HEK293 (cell line): Measurements from ENCODE around the gene FGF12.

ENCODE experiments used
- BCL11B ChIP-seq: fragments of 450-650 bp; formaldehyde crosslinking; IDR thresholded peaks from 2 replicates; pipeline ENCODE4 v1.5.1; 2016; ENCODE audit warnings: low read depth, missing biosample characterization, missing genetic modification characterization
- SCRT1 ChIP-seq: fragments of 450-650 bp; formaldehyde crosslinking; IDR thresholded peaks from 2 replicates; pipeline ENCODE4 v1.5.1; 2016; ENCODE audit warnings: missing biosample characterization, missing genetic modification characterization, borderline replicate concordance
- ZFP41 ChIP-seq: fragments of 450-650 bp; formaldehyde crosslinking; IDR thresholded peaks from 2 replicates; pipeline ENCODE4 v1.5.1; 2016; ENCODE audit warnings: missing biosample characterization, missing genetic modification characterization, borderline replicate concordance
- ZNF549 ChIP-seq: fragments of 450-650 bp; IDR thresholded peaks from 2 replicates; pipeline ENCODE4 v1.5.1; 2018; ENCODE audit warnings: missing biosample characterization, missing genetic modification characterization, mild to moderate bottlenecking, inconsistent platforms, moderate library complexity
- ZNF660 ChIP-seq: fragments of 450-650 bp; IDR thresholded peaks from 2 replicates; pipeline ENCODE4 v1.5.1; 2018; ENCODE audit warnings: missing biosample characterization, mild to moderate bottlenecking, missing genetic modification characterization
- TF ChIP-seq, protein P1 (sequence below): fragments of 450-650 bp; formaldehyde crosslinking; IDR thresholded peaks from 2 replicates; pipeline ENCODE4 v1.5.1; 2016; ENCODE audit warnings: missing biosample characterization, missing genetic modification characterization
- TF ChIP-seq, protein P2 (sequence below): fragments of 450-650 bp; formaldehyde crosslinking; IDR thresholded peaks from 2 replicates; pipeline ENCODE4 v1.5.1; 2016; ENCODE audit warnings: missing biosample characterization, missing genetic modification characterization, low read depth
- TF ChIP-seq, protein P3 (sequence below): fragments of 450-650 bp; formaldehyde crosslinking; IDR thresholded peaks from 2 replicates; pipeline ENCODE4 v1.5.1; 2016; ENCODE audit warnings: missing biosample characterization, missing genetic modification characterization

DNA sequence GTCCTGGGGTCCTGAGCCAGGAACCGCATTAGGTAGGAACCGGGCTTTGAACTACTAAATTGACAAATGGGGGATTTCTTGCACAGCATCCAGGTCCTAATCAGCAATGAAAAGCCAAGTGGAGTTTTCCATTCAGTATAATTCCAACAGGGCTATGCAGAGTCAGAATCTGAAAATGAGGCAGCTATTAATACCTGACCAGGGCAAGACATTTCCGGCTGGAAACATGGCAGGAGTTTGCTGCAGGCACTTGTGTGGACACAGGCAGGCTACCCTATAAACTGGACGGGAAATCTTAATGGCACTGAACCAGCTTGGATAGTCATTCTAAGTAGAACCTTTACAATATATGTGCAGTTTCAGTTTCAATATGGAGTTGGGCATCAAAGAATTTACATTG lies 553.1 kb downstream of the FGF12 start:
- TF ChIP-seq, protein P1, sequence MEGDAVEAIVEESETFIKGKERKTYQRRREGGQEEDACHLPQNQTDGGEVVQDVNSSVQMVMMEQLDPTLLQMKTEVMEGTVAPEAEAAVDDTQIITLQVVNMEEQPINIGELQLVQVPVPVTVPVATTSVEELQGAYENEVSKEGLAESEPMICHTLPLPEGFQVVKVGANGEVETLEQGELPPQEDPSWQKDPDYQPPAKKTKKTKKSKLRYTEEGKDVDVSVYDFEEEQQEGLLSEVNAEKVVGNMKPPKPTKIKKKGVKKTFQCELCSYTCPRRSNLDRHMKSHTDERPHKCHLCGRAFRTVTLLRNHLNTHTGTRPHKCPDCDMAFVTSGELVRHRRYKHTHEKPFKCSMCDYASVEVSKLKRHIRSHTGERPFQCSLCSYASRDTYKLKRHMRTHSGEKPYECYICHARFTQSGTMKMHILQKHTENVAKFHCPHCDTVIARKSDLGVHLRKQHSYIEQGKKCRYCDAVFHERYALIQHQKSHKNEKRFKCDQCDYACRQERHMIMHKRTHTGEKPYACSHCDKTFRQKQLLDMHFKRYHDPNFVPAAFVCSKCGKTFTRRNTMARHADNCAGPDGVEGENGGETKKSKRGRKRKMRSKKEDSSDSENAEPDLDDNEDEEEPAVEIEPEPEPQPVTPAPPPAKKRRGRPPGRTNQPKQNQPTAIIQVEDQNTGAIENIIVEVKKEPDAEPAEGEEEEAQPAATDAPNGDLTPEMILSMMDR (tag by site-specific recombination) = no peak
- no peak for TF ChIP-seq ZFP41
- no peak for TF ChIP-seq BCL11B
- TF ChIP-seq, protein P2, sequence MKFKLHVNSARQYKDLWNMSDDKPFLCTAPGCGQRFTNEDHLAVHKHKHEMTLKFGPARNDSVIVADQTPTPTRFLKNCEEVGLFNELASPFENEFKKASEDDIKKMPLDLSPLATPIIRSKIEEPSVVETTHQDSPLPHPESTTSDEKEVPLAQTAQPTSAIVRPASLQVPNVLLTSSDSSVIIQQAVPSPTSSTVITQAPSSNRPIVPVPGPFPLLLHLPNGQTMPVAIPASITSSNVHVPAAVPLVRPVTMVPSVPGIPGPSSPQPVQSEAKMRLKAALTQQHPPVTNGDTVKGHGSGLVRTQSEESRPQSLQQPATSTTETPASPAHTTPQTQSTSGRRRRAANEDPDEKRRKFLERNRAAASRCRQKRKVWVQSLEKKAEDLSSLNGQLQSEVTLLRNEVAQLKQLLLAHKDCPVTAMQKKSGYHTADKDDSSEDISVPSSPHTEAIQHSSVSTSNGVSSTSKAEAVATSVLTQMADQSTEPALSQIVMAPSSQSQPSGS (tag by site-specific recombination) = no peak
- TF ChIP-seq, protein P3, sequence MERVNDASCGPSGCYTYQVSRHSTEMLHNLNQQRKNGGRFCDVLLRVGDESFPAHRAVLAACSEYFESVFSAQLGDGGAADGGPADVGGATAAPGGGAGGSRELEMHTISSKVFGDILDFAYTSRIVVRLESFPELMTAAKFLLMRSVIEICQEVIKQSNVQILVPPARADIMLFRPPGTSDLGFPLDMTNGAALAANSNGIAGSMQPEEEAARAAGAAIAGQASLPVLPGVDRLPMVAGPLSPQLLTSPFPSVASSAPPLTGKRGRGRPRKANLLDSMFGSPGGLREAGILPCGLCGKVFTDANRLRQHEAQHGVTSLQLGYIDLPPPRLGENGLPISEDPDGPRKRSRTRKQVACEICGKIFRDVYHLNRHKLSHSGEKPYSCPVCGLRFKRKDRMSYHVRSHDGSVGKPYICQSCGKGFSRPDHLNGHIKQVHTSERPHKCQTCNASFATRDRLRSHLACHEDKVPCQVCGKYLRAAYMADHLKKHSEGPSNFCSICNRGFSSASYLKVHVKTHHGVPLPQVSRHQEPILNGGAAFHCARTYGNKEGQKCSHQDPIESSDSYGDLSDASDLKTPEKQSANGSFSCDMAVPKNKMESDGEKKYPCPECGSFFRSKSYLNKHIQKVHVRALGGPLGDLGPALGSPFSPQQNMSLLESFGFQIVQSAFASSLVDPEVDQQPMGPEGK (tag by site-specific recombination) = no peak
- no peak for TF ChIP-seq ZNF549 (tag by site-specific recombination)
- TF ChIP-seq ZNF660 (tag by site-specific recombination) = no peak
- no peak for TF ChIP-seq SCRT1 (tag by site-specific recombination)
